GM12878 (cell line): ENCODE data around the gene TAPBPL. TPM values are rescaled to one million over a fixed set of nuclear protein-coding genes. Genes with fewer than 3 reads are reported as not detected.

Source experiments
- ATAC-seq: fragments of 200-7000 bp; cut with Tn5 transposase; 3 replicates; pipeline ENCODE4 v1.9.1; 2020; ENCODE audit warnings: mild to moderate bottlenecking, moderate library complexity
- BruUV-seq: library from RNA; stranded (reverse); fragments of 400-500 nt; replicated peaks from 2 replicates; lab custom pipeline; 2021; lab: Mats Ljungman, UMichigan
- CTCF ChIA-PET: fragments of 300-600 bp; sonication (Branson Sonifier 250); formaldehyde crosslinking; extraction: SDS; loops from one replicate; lab custom pipeline; 2021; ENCODE audit warnings: inconsistent platforms; lab: Yijun Ruan, JAX
- POLR2A ChIA-PET: fragments of 350-600 bp; formaldehyde crosslinking; extraction: SDS; loops from one replicate; lab custom pipeline; 2021; ENCODE audit warnings: inconsistent platforms; lab: Charles Lee
- RAD21 ChIA-PET: fragments of 300-600 bp; sonication (Branson Sonifier 250); formaldehyde crosslinking; loops from one replicate; lab custom pipeline; 2023; ENCODE audit warnings: antibody characterized with exemption; ENCODE audit not compliant: unreplicated experiment; lab: Charles Lee
- SMC1A ChIA-PET: fragments of 300-600 bp; sonication (Branson Sonifier 250); formaldehyde crosslinking; loops from one replicate; lab custom pipeline; 2023; ENCODE audit not compliant: unreplicated experiment, uncharacterized antibody; lab: Charles Lee
- DNase-seq: peaks from one replicate; pipeline ENCODE4 v3.0.0-alpha.2; 2011; ENCODE audit warnings: low read depth, low spot score
- FAIRE-seq: peaks from 3 replicates; lab custom pipeline; 2011; peaks lifted over from hg19 to GRCh38; lab: Jason Lieb, UNC
- H2AFZ ChIP-seq: 2 replicates; pipeline ENCODE4 v1.6.0; 2011; ENCODE audit warnings: low read depth, low read length, control low read depth; ENCODE audit not compliant: control insufficient read depth
- H3K27ac ChIP-seq: 2 replicates; pipeline ENCODE4 v1.5.1; 2011; ENCODE audit warnings: control low read depth; ENCODE audit not compliant: control insufficient read depth, insufficient read depth
- H3K27me3 ChIP-seq, 2 experiments: replicated peaks in 1 of 2; 2 replicates each; pipeline versions ENCODE4 v1.6.0 to v1.6.1; 2011; ENCODE audit warnings: low read length in 1 of 2; ENCODE audit not compliant: control insufficient read depth in 2 of 2, insufficient read depth in 2 of 2
- H3K36me3 ChIP-seq, 2 experiments: 2 replicates each; pipeline ENCODE4 v1.5.1; 2011; ENCODE audit warnings: low read length in 1 of 2; ENCODE audit not compliant: control insufficient read depth in 2 of 2, insufficient read depth in 2 of 2
- H3K4me1 ChIP-seq: 2 replicates; pipeline ENCODE4 v1.6.1; 2011; ENCODE audit warnings: mild to moderate bottlenecking, low read length, moderate library complexity, mixed read lengths; ENCODE audit not compliant: control insufficient read depth, insufficient read depth
- H3K4me2 ChIP-seq: 2 replicates; pipeline ENCODE4 v1.6.0; 2011; ENCODE audit warnings: control low read depth; ENCODE audit not compliant: control insufficient read depth, insufficient read depth
- H3K4me3 ChIP-seq: fragments of 200-600 bp; sonication (generic); 2 replicates; pipeline ENCODE4 v1.5.1; 2016
- H3K79me2 ChIP-seq: 2 replicates; pipeline ENCODE4 v1.6.0; 2011; ENCODE audit warnings: low read length; ENCODE audit not compliant: control insufficient read depth, insufficient read depth
- H3K9ac ChIP-seq: 2 replicates; pipeline ENCODE4 v1.8.0; 2011; ENCODE audit warnings: low read length, control low read depth, mixed read lengths; ENCODE audit not compliant: control insufficient read depth, insufficient read depth
- H3K9me3 ChIP-seq: replicated peaks from 3 replicates; pipeline ENCODE4 v1.5.1; 2011; ENCODE audit warnings: mild to moderate bottlenecking, low read length; ENCODE audit not compliant: control insufficient read depth, insufficient read depth
- H4K20me1 ChIP-seq: 2 replicates; pipeline ENCODE4 v1.6.0; 2011; ENCODE audit not compliant: control insufficient read depth, insufficient read depth
- CBFB ChIP-seq: IDR thresholded peaks from 2 replicates; pipeline ENCODE4 v1.6.1; 2016; ENCODE audit warnings: antibody characterized with exemption, low read depth
- CHD1 ChIP-seq: IDR thresholded peaks from 2 replicates; pipeline ENCODE4 v1.6.1; 2012; ENCODE audit warnings: low read depth, low read length, improper control_type of control experiment
- GATAD2B ChIP-seq: fragments of 450-650 bp; conservative IDR thresholded peaks from 2 replicates; pipeline ENCODE4 v1.6.1; 2017; ENCODE audit warnings: low read depth, mild to moderate bottlenecking, moderate library complexity
- IKZF2 ChIP-seq, 2 experiments: fragments of 450-650 bp; IDR thresholded peaks; 2 replicates each; pipeline ENCODE4 v1.6.1; 2017; ENCODE audit warnings: mild to moderate bottlenecking in 2 of 2, moderate library complexity in 2 of 2
- NKRF ChIP-seq: fragments of 450-650 bp; conservative IDR thresholded peaks from 2 replicates; pipeline ENCODE4 v1.6.1; 2017; ENCODE audit warnings: mild to moderate bottlenecking, moderate library complexity
- NR2C1 ChIP-seq: fragments of 450-650 bp; IDR thresholded peaks from 2 replicates; pipeline ENCODE4 v1.6.1; 2017; ENCODE audit warnings: antibody characterized with exemption, mild to moderate bottlenecking, moderate library complexity
- PKNOX1 ChIP-seq: fragments of 450-650 bp; IDR thresholded peaks from 2 replicates; pipeline ENCODE4 v1.6.1; 2016; ENCODE audit warnings: mild to moderate bottlenecking
- POLR2A ChIP-seq: IDR thresholded peaks from 2 replicates; pipeline ENCODE4 v1.6.1; 2011; ENCODE audit warnings: low read depth, mild to moderate bottlenecking, low read length
- RCOR1 ChIP-seq: conservative IDR thresholded peaks from 2 replicates; pipeline ENCODE4 v1.6.1; 2012; ENCODE audit warnings: low read depth, low read length, improper control_type of control experiment
- SKIL ChIP-seq: fragments of 450-650 bp; IDR thresholded peaks from 2 replicates; pipeline ENCODE4 v1.6.1; 2017; ENCODE audit warnings: mild to moderate bottlenecking, low read depth, inconsistent platforms; ENCODE audit not compliant: poor library complexity, severe bottlenecking
- SMAD1 ChIP-seq: fragments of 450-650 bp; IDR thresholded peaks from 2 replicates; pipeline ENCODE4 v1.6.1; 2018; ENCODE audit warnings: mild to moderate bottlenecking, low read depth; ENCODE audit not compliant: partially characterized antibody
- SPI1 ChIP-seq: IDR thresholded peaks from 2 replicates; pipeline ENCODE4 v1.6.1; 2011; ENCODE audit warnings: low read depth, mild to moderate bottlenecking, low read length, moderate library complexity, borderline replicate concordance; ENCODE audit not compliant: insufficient read depth
- TBL1XR1 ChIP-seq: IDR thresholded peaks from 2 replicates; pipeline ENCODE4 v1.6.1; 2012; ENCODE audit warnings: low read depth, low read length, improper control_type of control experiment
- USF2 ChIP-seq: IDR thresholded peaks from 2 replicates; pipeline ENCODE4 v1.6.1; 2011; ENCODE audit warnings: low read depth, low read length, improper control_type of control experiment, borderline replicate concordance
- WGBS: methylation state at CpG from one replicate; pipeline ENCODE4 v1.1.6; 2016; ENCODE audit warnings: low lambda C conversion rate; ENCODE audit not compliant: insufficient replicate concordance, insufficient coverage; ENCODE audit errors: missing lambda C conversion rate; 5-methylcytosine and 5-hydroxymethylcytosine counted together
- in situ Hi-C: fragments of 300-500 bp; cut with MboI; formaldehyde crosslinking; loops from 9 replicates; pipeline ENCODE4 v1.14.3; 2018; ENCODE audit warnings: mixed read lengths
- intact Hi-C: fragments of 100-400 bp; cut with micrococcal nuclease; formaldehyde crosslinking; loops from one replicate; pipeline ENCODE4 v1.14.2; 2022; ENCODE audit not compliant: unreplicated experiment
- polyA plus RNA-seq, 11 experiments: library from polyadenylated mRNA; depleted of rRNA in 4 of 11; unstranded in 6 of 11; stranded (reverse) in 5 of 11; fragments of >200 nt; fragmentation: Nextera tagmentation in 4 of 11; fragmentation: Illumina TruSeq in 1 of 11; extraction: Ambion mirVana in 4 of 11; extraction: Trizol in 1 of 11; gene quantifications; 1 replicate in 1 of 11; 2 replicates in 10 of 11; pipeline versions ENCODE4 v1.2.1 to v1.2.3, GENCODE V29; 2011 to 2016; ENCODE audit warnings: inconsistent platforms in 2 of 11, missing spikeins in 2 of 11, low read depth in 1 of 11
- total RNA-seq, 4 experiments: library from RNA; depleted of rRNA in 3 of 4; stranded (reverse); fragments of >200 nt in 3 of 4; fragmentation: Illumina TruSeq in 1 of 4; extraction: Trizol in 1 of 4; gene quantifications; 2 replicates each; pipeline versions ENCODE4 v1.2.1 to v1.2.3, GENCODE V29; 2013 to 2021

Gene TAPBPL
- total and polyA plus RNA-seq, 10 of the 15 experiments (the other 5 are each of a cell fraction or from before 2014, with no cell fraction given), result 12.4 to 45.0 (median 29.9) TPM

GRCh38 chr12:6462234-6462995, 10.6 kb downstream of the TAPBPL start:
- no peak; the same call in 2 of the 3 replicates for ATAC-seq
- peaks cover 63% of the 10 kb centered on the region for H3K79me2 ChIP-seq
- FAIRE-seq, result no peak
- POLR2A ChIA-PET, result interaction anchor here (0.6 to 10.3 kb wide), 13 partner anchors 8 to 173 kb away, joined by 3 to 384 read pairs (median 4); partner anchors contain the start of genes CD27, GAPDH, MRPL51 and TAPBPL
- SMC1A ChIA-PET, result interaction anchor here (0.6 to 8.7 kb wide), 15 partner anchors 8 to 249 kb away, joined by 3 to 169 read pairs (median 5); partner anchors contain the start of genes CD27, TAPBPL and VAMP1
- TSS peak; percentile 66 for BruUV-seq
- H3K36me3 ChIP-seq, result peaks cover 32 to 46% of the 10 kb centered on the region in 2 experiments
- H3K9me3 ChIP-seq, result no peaks in the 10 kb centered on the region
- intact Hi-C loops, result no loop called here
- no peaks in the 10 kb centered on the region for H4K20me1 ChIP-seq
- H3K4me2 ChIP-seq, result peak overlapping the region; percentile 75
- no peak for DNase-seq
- H3K4me1 ChIP-seq, result peaks cover 51% of the 10 kb centered on the region
- RAD21 ChIA-PET, result interaction anchor here (0.6 to 8.8 kb wide), 18 partner anchors 8 to 232 kb away, joined by 3 to 319 read pairs (median 5); partner anchors contain the start of genes CD27, MRPL51, TAPBPL and VAMP1
- 71% methylated on average over 14 of the region's 14 CpGs for WGBS
- H3K9ac ChIP-seq, result peak overlapping the region; percentile 64
- H3K27me3 ChIP-seq, result no peaks in the 10 kb centered on the region
- H3K4me3 ChIP-seq, result peak overlapping the region; percentile 19
- H3K27ac ChIP-seq, result peak overlapping the region; percentile 89
- H2AFZ ChIP-seq, result no peak overlapping the region
- CTCF ChIA-PET, result interaction anchor here (0.6 to 7.3 kb wide), 15 partner anchors 11 to 474 kb away, joined by 3 to 147 read pairs (median 5); partner anchors contain the start of genes CD27 and TAPBPL
- in situ Hi-C loops, result loop anchor here (5.0 kb wide), 1 partner anchor 35 kb away; no protein-coding TSS in a partner anchor
- TF ChIP-seq GATAD2B, result 0 out of 2 replicates have a peak, but pooled peaks have one; percentile 7
- no peak for TF ChIP-seq SPI1
- no peak for TF ChIP-seq NKRF
- peak in 1 of 2 experiments; percentile 4; a peak in 1 of 4 replicates for TF ChIP-seq IKZF2 (IDR thresholded peaks at IDR 0.05)
- no peak for TF ChIP-seq SKIL
- no peak for TF ChIP-seq SMAD1
- no peak for TF ChIP-seq NR2C1
- peak; percentile 11; the same call in 1 of the 2 replicates for TF ChIP-seq POLR2A
- TF ChIP-seq RCOR1, result no peak
- no peak for TF ChIP-seq USF2
- TF ChIP-seq CHD1, result no peak
- no peak for TF ChIP-seq PKNOX1
- no peak for TF ChIP-seq TBL1XR1
- TF ChIP-seq CBFB, result 0 out of 2 replicates have a peak, but pooled peaks have one; percentile 4
